GM21619 (cell line): Measurements from ENCODE around the gene NDUFS1.
"Not testable (repeated sequence)": the region's sequence is repeated elsewhere in the genome, so short reads cannot be mapped to it uniquely, and the experiment has no call there.

Source experiments
- ATAC-seq: cut with Tn5 transposase; IDR thresholded peaks from one replicate; pipeline ENCODE4 v1.9.1; 2021; ENCODE audit not compliant: unreplicated experiment

Gene NDUFS1

DNA sequence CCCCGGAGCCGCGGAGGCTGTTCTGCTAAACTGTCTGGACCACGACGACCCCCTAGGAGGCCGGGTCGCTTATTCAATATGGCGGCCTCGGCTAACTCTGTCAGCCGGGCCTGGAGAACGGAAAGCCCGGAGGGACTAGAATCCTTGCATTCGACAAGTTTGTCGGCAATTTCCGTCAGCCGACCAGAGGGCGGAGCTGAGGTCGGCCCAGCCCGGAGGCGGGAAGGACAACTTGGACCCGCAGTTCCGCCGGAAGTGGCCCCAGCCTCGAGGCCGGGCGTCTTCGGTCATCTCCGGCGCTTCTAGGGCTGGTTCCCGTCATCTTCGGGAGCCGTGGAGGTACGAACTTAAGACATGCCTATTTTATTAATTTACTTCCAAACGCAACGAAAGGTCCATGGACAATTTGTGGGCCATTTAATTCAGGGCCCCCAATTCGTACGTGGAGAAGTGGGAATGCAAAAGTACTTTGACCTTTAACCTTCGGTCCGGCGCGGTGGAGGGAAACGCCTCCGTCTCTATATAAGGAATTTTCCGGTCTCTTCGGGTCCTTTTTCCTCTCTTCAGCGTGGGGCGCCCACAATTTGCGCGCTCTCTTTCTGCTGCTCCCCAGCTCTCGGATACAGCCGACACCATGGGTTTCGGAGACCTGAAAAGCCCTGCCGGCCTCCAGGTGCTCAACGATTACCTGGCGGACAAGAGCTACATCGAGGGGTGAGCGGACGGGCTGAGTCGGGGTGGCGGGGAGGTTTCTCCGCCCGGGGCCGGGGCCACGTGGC lies at the start of gene NDUFS1, which contains the start of gene EEF1B2:
NDUFS1 (minus strand) TSS at position 99 of the 779 bp plus-strand sequence. CDS start 5,766 bp downstream, outside the sequence.
EEF1B2 (plus strand) TSS at position 550 of the 779 bp plus-strand sequence; CDS start at position 635, 85 bp downstream.
- ATAC-seq = peak; percentile 90

DNA sequence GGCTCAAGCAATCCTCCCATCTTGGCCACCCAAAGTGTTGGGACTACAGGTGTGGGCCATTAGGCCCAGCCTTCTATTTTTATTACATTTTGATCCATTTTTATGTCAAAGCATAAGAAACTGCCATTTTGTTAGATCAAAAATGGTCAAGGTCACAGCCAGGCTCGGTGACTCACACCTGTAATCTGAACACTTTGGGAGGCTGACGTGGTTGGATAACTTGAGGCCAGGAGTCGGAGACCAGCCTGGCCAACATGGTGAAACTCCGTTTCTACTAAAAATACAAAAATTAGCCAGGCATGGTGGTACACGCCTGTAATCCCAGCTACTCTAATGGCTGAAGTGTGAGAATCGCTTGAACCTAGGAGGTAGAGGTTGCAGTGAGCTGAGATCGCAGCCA lies 49.7 kb upstream of the NDUFS1 start:
- no peak for ATAC-seq

DNA sequence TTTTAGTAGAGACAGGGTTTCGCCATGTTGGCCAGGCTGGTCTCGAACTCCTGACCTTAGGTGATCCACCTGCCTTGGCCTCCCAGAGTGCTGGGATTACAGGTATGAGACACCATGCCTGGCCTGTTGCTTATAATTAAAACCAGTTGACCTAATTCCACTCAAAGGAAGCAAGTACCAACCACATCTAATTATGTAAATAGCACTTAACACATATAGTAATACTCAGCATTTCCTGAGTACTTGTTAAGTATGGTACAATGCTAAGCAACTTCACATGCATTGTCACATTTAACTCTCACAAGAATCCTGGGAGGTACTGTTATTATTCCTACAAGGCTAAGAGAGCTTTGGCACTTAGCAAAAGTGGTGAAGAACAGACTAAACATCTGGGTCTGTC lies 48.1 kb upstream of the NDUFS1 start:
- ATAC-seq = not testable (repeated sequence)

DNA sequence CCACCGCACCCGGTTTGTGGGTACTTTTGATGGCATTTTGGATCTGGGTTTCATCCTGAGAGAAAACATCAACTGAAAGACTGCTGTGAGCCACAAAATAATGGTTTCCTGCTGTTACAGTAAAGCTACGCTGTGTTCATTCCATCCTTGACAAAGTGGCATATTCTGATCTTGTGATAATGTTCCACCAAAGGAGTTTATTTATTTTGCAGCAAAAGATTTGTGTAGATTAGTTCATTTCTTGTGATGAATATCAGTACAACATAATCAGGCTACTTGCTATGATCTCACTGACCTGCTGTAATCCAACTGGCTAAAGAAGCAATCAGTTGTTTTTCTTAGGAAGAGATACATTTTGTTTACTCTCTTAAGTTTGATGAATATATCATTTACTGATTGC lies 45.5 kb upstream of the NDUFS1 start:
- ATAC-seq = no peak

DNA sequence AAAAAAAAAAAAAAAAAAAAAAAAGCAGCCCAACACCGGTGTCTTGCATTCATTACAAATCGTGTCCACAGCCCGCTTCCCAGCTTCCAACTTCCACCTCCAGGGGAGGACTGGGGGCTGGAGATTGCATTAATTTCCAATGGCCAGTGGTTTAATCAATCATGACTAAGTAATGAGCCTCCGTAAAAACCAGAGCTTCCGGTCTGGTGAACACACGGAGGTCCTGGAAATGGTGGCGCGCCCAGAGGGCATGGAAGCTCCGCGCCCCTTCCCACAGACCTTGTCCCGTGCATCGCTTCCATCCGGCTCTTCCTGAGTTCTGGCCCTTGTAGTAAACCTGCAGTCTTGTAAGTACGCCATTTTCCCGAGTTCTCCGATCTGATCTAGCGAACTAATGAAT lies 44.1 kb upstream of the NDUFS1 start:
- no peak for ATAC-seq

DNA sequence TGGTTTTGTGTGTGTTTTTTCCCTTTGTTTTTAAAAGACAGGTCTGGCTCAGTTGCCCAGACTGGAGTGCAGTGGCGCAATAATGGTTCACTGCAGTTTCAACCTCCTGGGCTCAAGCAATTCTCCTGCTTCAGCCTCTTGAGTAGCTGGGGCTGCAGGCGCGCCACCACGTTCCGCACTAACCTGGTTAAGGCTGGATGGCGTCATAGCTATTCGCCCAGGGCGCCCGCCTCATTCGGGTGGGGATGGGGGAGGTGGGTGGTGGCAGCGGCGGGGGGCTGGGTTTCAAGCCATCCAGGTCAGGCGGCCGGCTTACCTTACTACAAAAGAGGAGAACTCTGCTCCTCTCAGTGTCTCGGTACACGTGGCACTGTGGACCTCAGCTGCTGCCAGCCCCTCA lies 43.2 kb upstream of the NDUFS1 start:
- ATAC-seq = no peak

DNA sequence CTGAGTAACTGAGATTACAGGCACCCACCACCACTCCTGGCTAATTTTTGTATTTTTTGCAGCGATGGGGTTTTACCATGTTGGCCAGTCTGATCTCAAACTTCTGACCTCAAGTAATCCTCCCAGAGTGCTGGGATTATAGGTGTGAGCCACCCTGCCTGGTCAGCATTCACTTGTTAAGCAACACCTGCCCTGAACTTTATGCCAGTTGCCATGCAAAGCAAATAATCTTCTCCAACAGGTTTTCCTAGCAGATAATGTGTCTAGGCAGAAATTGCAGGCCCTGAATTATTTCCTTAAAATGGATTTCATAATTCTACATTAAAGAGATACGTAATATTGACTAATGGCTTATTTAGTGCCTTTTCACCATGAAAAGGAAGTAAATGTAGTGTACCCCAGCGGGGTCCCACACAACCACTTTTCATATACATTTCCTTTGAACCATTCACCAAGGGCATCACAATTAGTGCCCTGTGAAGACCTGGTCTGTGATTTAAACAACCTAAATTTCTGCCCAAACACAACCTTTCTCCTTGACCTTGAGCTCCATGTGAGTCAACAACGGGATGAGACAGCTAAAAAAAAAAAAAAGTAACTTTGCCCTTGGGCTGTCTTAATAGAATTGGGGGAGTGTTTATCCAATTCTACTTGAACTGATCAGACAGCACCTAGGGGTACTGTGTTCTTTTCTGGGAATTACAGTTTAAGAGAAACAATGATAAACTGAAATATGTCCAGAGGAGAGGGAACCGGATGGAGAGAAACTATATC lies 42.0 kb upstream of the NDUFS1 start:
- ATAC-seq = no peak

DNA sequence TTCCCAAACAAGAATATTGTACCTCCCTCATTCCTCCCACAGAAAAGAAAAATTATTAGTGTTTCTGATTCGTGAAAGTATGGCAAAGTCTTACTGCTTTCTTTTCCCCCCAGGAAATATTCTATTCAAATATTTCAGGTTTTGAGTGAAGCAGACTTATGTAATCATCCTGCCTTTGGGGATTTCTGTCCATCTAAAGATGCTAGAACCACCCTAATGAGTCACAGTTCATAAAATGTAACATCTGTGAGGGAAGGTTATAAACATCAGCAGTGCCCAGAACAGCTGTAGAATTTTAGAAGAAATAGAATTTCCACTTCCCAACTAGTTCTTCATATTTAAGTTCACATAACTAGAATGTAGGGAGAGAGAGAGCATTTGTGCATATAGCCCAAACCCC lies 39.4 kb upstream of the NDUFS1 start:
- no peak for ATAC-seq

DNA sequence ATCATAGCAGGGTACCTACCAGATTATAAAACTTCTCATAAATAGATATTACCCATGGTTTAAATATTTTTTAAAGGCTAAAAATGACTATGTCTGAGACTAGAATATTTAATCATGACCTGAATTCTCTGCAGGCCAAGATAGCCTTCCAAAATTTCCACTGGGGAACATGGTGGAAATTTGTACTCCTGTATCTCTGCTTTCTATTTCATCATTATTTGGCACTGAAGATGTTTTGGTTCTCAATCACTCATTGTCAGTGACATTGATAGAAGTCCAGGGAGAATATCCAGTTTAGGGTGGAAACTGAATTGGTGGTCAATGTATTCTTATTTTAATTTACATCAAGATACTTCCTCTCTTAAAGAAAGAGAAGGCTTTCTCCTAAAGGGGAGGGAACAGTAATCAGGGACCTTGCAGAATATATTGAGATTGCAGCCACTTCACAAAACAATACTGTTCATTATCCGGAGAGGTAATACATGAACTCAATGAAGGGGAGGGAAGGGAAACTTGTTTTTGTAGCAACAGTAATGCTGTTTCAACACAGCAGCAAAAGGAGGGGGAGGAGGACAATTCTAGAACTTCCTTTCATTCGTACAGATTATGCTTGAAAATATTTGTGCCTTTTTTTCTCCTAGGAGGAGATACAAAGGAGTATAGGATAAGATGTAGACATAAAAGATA lies 34.6 kb upstream of the NDUFS1 start:
- no peak for ATAC-seq

DNA sequence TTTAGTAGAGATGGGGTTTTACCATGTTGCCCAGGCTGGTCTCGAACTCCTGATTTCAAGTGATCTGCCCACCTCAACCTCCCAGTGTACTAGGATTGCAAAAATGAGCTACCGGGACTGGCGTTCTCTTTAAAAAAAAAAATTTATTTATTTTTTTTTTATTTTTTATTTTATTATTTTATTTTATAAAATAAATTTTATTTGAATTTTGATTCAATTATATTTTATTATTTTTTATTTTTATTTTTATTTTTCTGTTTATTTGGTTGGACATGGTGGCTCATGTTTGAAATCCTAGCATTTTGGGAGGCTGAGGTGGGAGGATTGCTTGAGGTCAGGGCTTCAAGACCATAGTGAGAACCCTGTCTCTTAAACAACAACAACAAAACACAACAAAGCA lies 32.9 kb upstream of the NDUFS1 start:
- no peak for ATAC-seq

DNA sequence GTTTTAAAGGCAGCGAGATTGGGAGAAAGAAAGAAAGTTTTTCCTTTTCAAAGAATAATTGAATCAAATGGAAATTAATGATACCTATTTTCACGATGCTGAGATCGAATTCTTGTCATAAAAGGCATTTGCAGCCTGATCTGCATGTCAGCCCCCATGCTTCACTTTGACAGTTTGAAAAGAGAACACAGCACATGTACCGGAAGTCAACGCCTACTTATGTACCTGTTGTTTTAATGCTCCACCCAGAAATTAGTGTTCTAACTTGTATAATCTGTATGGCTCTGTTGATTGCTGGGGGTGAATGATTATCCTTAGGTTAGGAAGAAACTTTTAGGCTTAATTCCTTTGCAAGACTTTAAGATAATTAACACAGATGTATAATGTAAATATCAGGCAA lies 31.4 kb upstream of the NDUFS1 start:
- no peak for ATAC-seq

DNA sequence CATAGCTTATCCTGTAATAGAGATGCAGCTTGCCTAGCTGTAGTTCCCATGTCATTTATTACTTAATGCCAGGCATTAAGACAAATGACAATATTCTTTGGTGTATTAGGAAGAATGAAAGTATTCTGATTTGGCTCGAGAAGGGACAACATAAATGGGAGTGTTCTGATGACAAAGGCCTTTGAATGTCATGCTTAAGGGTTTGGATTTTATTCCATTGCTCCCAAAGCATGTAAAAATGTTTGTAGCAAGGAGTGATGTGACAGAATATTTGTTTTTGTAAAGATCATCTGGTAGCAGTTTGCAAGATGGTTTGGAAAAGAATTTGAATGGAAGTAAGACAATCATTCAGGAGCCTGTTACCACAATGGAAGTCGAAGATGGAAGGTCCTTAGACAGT lies 30.9 kb upstream of the NDUFS1 start:
- ATAC-seq = no peak

DNA sequence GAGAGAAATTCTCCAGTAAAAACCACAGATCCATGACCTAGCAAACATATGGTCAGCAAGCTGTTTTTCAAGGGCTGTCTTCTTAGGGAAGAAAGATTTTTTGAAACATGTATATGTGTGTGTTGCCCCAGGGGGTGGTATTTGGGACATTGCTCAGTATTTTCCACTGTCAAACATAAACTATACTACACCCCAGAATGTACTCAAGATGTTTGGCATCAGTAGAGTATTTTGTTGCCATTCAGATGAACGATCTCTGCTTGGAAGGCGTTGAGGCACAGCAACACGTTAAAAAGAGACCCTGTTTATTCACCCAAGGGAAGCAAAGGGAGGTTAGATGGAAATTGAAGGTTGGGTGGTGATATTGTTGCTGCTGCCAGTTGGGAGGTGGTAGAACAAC lies 30.4 kb upstream of the NDUFS1 start:
- ATAC-seq = no peak

DNA sequence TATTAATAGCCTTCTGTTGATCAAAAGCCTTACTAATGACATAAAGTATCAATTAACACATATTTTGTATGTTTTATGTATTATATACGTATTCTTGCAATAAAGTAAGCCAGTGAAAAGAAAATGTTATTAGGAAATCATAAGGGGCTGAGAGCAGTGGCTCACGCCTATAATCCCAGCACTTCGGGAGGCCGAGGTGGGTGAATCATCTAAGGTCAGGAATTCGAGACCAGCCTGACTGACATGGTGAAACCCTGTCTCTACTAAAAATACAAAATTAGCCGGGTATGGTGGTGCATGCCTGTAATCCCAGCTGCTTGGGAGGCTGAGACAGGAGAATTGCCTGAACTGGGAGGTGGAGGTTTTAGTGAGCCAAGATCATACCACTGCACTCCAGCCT lies 22.3 kb upstream of the NDUFS1 start:
- not testable (repeated sequence) for ATAC-seq

DNA sequence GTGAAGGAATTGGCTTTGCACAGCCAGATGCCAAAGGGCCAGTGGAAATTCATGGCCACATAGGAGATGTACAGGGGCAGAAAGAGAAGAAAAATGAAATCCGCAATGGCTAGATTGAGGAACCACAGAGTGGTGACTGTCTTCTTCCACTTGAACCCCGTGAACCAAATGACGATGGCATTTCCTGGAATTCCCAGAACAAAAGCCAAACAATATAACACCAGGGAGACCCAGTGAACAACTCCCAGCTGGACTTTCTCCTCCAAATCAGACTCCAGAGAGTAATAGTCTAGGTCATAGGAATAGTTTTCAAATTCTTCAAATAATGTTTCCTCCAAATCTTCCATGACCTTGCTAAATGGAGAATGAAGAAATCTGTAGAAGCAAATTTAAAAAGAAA lies 17.7 kb upstream of the NDUFS1 start:
- ATAC-seq = no peak

DNA sequence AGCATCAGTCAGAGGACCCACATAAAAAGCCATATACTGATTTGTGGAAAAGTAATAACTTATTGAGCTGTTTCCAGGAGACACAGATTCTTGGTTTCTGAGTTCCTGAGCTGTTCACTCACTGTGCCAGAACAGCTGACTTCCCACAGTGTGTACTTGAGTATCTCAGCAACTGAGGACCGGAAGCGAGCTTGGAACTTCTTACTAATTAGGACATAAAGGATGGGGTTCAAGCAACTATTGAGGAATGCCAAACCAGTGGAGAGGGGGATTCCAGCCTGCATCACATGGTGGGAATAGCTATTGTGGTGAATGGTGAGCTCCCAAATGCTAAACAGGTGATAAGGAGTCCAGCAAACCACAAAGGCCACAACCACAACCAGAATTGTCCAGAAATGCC lies 16.9 kb upstream of the NDUFS1 start:
- no peak for ATAC-seq

DNA sequence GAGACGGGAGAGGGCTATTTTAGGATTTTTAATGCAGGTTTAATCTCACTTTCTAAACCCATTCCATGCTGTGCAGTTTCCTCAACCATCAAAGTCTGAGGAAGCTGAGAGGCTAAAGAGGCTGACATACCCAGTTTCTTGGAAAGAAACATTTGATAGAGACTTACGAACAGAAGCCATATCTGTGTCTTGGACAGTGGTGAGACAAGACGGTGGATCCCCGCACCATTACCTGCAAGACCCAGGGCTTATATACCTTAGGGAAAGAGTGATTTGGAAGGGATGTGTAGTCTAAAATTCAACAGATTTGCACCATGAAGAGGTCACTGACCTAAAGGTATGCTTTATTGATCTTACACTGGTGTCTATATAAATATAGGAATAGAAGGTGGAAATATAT lies 13.9 kb upstream of the NDUFS1 start:
- no peak for ATAC-seq

DNA sequence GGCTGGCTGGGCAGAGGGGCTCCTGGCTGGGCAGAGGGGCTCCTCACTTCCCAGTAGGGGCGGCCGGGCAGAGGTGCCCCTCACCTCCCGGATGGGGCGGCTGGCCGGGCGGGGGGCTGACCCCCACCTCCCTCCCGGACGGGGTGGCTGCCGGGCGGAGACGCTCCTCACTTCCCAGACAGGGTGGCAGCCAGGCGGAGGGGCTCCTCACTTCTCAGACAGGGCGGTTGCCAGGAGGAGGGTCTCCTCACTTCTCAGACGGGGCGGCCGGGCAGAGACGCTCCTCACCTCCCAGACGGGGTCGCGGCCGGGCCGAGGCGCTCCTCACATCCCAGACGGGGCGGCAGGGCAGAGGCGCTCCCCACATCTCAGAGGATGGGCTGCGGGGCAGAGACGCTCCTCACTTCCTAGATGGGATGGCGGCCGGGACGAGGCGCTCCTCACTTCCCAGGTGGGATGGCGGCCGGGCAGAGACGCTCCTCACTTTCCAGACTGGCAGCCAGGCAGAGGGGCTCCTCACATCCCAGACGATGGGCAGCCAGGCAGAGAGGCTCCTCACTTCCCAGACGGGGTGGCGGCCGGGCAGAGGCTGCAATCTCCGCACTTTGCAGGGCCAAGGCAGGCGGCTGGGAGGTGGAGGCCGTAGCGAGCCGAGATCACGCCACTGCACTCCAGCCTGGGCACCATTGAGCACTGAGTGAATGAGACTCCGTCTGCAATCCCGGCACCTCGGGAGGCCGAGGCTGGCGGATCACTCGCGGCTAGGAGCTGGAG lies 12.6 kb upstream of the NDUFS1 start:
- not testable (repeated sequence) for ATAC-seq

DNA sequence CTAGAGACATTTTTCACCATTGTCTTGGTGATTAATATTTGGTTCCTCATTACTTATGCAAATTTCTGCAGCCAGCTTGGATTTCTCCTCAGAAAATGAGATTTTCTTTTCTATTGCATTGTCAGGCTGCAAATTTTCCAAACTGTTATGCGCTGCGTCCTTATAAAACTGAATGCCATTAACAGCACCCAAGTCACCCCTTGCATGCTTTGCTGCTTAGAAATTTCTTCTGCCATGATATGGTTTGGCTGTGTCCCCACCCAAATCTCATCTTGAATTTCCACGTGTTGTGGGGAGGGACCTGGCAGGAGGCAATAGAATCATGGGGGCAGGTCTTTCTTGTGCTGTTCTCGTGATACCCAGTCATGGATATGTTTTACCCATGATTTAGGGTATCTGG lies 9.0 kb upstream of the NDUFS1 start:
- ATAC-seq = not testable (repeated sequence)

DNA sequence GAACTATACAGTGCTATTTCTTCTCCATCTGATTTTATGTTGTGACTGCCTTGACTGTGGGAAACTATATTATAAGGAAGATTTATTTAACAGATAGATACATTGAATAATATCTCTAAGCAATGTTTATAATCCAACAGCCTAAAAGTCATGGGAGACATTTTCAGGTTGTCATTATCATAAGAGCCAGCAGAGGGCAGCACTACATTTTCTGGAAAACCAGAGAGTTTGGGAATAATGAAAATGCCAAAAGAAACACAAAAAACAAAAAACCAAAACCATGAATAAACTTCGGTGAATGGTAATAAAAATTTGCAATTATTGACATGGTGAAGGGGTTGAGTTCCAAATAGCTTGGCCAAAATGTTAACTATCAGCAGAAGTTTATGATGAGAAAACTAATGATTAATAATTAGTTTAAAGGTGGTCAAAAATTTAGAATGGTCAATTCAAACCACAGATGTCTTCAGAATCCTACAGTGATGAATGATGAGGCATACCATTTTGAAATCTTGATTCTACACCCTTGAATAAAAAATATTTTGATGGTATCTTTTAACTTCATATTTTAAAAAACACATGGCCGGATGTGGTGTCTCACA lies 5.1 kb upstream of the NDUFS1 start:
- ATAC-seq = no peak
